WERI-Rb-1 (cell line): ENCODE data around the gene SNRPE.

Experiments used
- DNase-seq: peaks from one replicate; pipeline ENCODE4 v3.0.0-alpha.2; 2020
- H3K27ac ChIP-seq: fragments of 250-450 bp; sonication (Bioruptor Pico); 2 replicates; pipeline ENCODE4 v1.5.1; 2020; ENCODE audit warnings: mild to moderate bottlenecking, moderate library complexity
- H3K27me3 ChIP-seq: fragments of 250-450 bp; sonication (Bioruptor Pico); 2 replicates; pipeline ENCODE4 v1.5.1; 2021; ENCODE audit warnings: mild to moderate bottlenecking, low read depth, moderate library complexity; ENCODE audit not compliant: insufficient read depth, severe bottlenecking
- H3K36me3 ChIP-seq: fragments of 250-450 bp; sonication (Bioruptor Pico); 2 replicates; pipeline ENCODE4 v1.5.1; 2020; ENCODE audit warnings: mild to moderate bottlenecking, moderate library complexity
- H3K4me3 ChIP-seq: 2 replicates; pipeline ENCODE4 v1.5.1; 2011; ENCODE audit warnings: low read depth, mild to moderate bottlenecking, control low read depth, low read length
- H3K9me3 ChIP-seq: fragments of 250-450 bp; sonication (Bioruptor Pico); 2 replicates; pipeline ENCODE4 v1.5.1; 2021; ENCODE audit warnings: mild to moderate bottlenecking, moderate library complexity; ENCODE audit not compliant: severe bottlenecking
- TF ChIP-seq, protein P1 (sequence below): IDR thresholded peaks from 2 replicates; pipeline ENCODE4 v1.5.1; 2011; ENCODE audit warnings: low read depth, mild to moderate bottlenecking, control low read depth, inconsistent platforms, low read length

SNRPE gene

GRCh38 chr1:203901581-203901980 lies 40.2 kb downstream of the SNRPE start:
- DNase-seq = no peak
- Histone ChIP-seq H3K27me3 (no peaks in the 10 kb centered on the region), H3K27ac (no peak overlapping the region), H3K9me3 (peaks cover 7% of the 10 kb centered on the region), H3K36me3 (no peaks in the 10 kb centered on the region), H3K4me3 (no peak overlapping the region)
- TF ChIP-seq, protein P1, sequence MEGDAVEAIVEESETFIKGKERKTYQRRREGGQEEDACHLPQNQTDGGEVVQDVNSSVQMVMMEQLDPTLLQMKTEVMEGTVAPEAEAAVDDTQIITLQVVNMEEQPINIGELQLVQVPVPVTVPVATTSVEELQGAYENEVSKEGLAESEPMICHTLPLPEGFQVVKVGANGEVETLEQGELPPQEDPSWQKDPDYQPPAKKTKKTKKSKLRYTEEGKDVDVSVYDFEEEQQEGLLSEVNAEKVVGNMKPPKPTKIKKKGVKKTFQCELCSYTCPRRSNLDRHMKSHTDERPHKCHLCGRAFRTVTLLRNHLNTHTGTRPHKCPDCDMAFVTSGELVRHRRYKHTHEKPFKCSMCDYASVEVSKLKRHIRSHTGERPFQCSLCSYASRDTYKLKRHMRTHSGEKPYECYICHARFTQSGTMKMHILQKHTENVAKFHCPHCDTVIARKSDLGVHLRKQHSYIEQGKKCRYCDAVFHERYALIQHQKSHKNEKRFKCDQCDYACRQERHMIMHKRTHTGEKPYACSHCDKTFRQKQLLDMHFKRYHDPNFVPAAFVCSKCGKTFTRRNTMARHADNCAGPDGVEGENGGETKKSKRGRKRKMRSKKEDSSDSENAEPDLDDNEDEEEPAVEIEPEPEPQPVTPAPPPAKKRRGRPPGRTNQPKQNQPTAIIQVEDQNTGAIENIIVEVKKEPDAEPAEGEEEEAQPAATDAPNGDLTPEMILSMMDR = no peak

DNA sequence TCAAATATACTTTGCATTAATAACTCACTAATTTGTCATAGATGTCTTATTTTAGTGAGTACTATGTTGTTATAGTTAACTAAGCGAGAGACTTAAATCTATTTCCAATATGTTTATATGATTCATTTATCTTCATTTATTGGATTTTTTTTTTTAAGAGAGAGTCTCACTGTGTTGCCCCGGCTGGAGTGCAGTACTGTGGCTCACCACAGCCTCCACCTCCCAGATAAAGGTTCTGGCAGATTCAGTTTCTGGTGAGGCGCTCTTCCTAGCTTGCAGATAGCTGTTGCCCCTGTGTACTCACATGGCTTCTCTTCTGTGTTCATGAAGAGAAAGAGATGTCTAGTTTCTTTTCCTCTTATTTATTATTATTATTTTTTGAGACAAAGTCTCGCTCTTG lies 43.9 kb downstream of the SNRPE start:
- TF ChIP-seq, protein P1 = no peak
- no peak for DNase-seq
- Histone ChIP-seq H3K36me3 (no peaks in the 10 kb centered on the region), H3K4me3 (no peak overlapping the region), H3K9me3 (peaks cover 7% of the 10 kb centered on the region), H3K27ac (no peak overlapping the region), H3K27me3 (no peaks in the 10 kb centered on the region)

GRCh38 chr1:203906932-203907331 lies 45.5 kb downstream of the SNRPE start:
- TF ChIP-seq, protein P1 = no peak
- Histone ChIP-seq H3K36me3 (no peaks in the 10 kb centered on the region), H3K4me3 (no peak overlapping the region), H3K9me3 (no peaks in the 10 kb centered on the region), H3K27me3 (no peaks in the 10 kb centered on the region), H3K27ac (no peak overlapping the region)
- no peak for DNase-seq

GRCh38 chr1:203907901-203908300 lies 46.5 kb downstream of the SNRPE start:
- TF ChIP-seq, protein P1 = no peak
- Histone ChIP-seq H3K9me3 (no peaks in the 10 kb centered on the region), H3K27ac (no peak overlapping the region), H3K36me3 (no peaks in the 10 kb centered on the region), H3K4me3 (no peak overlapping the region), H3K27me3 (no peaks in the 10 kb centered on the region)
- no peak for DNase-seq

DNA sequence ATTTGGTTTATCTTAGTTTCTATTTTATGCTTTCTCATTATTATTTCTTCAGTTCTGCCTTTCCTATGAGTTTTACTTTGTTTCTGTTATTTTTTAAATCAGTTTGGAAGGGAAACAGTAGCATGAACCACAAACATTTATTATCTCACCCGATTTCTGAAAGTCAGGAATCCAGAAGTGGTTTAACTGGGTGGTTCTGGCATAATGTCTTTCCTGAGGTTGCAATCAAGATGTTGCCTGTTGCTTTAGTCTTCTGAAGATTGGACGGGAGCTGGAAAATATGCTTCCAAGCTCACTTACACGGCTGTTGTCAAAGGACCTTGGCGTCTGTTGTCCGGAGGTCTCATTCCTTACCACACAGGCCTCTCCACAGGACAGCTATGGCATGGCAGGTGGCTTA lies 50.4 kb downstream of the SNRPE start:
- TF ChIP-seq, protein P1 = no peak
- Histone ChIP-seq H3K36me3 (no peaks in the 10 kb centered on the region), H3K27me3 (no peaks in the 10 kb centered on the region), H3K9me3 (no peaks in the 10 kb centered on the region), H3K4me3 (no peak overlapping the region), H3K27ac (no peak overlapping the region)
- no peak for DNase-seq

DNA sequence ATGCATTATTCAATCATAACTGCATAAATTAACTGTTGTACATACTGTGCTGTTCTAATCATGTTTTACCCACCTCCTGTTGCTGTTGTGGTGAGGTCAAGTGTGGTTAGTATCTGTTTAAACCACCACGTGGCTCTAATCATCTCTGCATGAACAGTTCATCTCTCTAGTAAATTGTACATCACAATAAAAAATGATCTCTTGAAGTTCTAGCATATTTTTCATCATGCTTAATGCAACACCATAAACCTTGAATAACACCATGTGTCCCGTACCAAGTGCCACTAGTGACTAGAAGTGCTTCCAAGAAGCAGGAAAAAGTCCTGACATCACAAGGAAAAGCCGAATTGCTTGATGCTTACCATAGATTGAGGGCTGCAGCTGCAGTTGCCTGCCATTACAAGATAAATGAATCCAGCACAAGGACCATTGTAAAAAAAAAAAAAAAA lies 51.7 kb downstream of the SNRPE start:
- Histone ChIP-seq H3K36me3 (no peaks in the 10 kb centered on the region), H3K27ac (no peak overlapping the region), H3K4me3 (no peak overlapping the region), H3K9me3 (no peaks in the 10 kb centered on the region), H3K27me3 (no peaks in the 10 kb centered on the region)
- TF ChIP-seq, protein P1 = no peak
- DNase-seq = no peak
